Spleen (tissue), 11 donors: ENCODE data around the gene IGF1R. TPM values are rescaled to one million over a fixed set of nuclear protein-coding genes. Genes with fewer than 3 reads are reported as not detected.
A peak's percentile ranks its signal among the peaks of the same experiment; 100 is the strongest.

ENCODE experiments used
- DNase-seq: peaks from one replicate; pipeline ENCODE4 v3.0.0-alpha.2; 2020
- H3K27ac ChIP-seq, 8 donors: fragments of 200-600 bp; sonication (generic) in 7 of 8; 1 replicate in 4 of 8; 2 replicates in 4 of 8; pipeline versions ENCODE4 v1.5.0 to v1.8.0; 2016 to 2021; ENCODE audit warnings: inconsistent platforms in 4 of 8, mild to moderate bottlenecking in 4 of 8, moderate library complexity in 1 of 8
- H3K27me3 ChIP-seq, 7 donors: fragments of 200-600 bp; sonication (generic) in 6 of 7; replicated peaks in 1 of 7; 1 replicate in 4 of 7; 2 replicates in 3 of 7; pipeline versions ENCODE4 v1.5.0 to v1.8.0; 2016 to 2021; ENCODE audit warnings: inconsistent platforms in 3 of 7, mild to moderate bottlenecking in 1 of 7
- H3K36me3 ChIP-seq, 6 donors: fragments of 200-600 bp; sonication (generic) in 5 of 6; 1 replicate in 4 of 6; 2 replicates in 2 of 6; pipeline versions ENCODE4 v1.5.0 to v1.8.0; 2016 to 2021; ENCODE audit warnings: inconsistent platforms in 2 of 6
- H3K4me1 ChIP-seq, 6 donors: fragments of 200-600 bp; sonication (generic) in 5 of 6; 1 replicate in 3 of 6; 2 replicates in 3 of 6; pipeline versions ENCODE4 v1.5.0 to v1.8.0; 2016 to 2021; ENCODE audit warnings: inconsistent platforms in 3 of 6
- H3K4me3 ChIP-seq, 8 donors: fragments of 200-600 bp; sonication (generic) in 7 of 8; 1 replicate in 4 of 8; 2 replicates in 4 of 8; pipeline versions ENCODE4 v1.5.0 to v1.8.0; 2016 to 2021; ENCODE audit warnings: inconsistent platforms in 4 of 8, mild to moderate bottlenecking in 4 of 8, moderate library complexity in 2 of 8
- H3K9me3 ChIP-seq, 8 donors: fragments of 200-600 bp; sonication (generic) in 7 of 8; 1 replicate in 4 of 8; 2 replicates in 4 of 8; pipeline versions ENCODE4 v1.5.0 to v1.8.0; 2016 to 2021; ENCODE audit warnings: inconsistent platforms in 4 of 8
- CTCF ChIP-seq, 11 experiments: fragments of 200-600 bp in 7 of 11; fragments of 450-650 bp in 4 of 11; sonication (generic) in 4 of 11; IDR thresholded peaks in 8 of 11; conservative IDR thresholded peaks in 3 of 11; 1 replicate in 7 of 11; 2 replicates in 4 of 11; pipeline versions ENCODE4 v1.4.0 to v1.8.0; 2016 to 2021; ENCODE audit warnings: antibody characterized with exemption in 11 of 11, inconsistent platforms in 4 of 11, mild to moderate bottlenecking in 1 of 11
- POLR2A ChIP-seq, 3 donors: fragments of 450-650 bp; IDR thresholded peaks; one replicate each; pipeline ENCODE4 v1.5.1; 2017; ENCODE audit warnings: antibody characterized with exemption in 3 of 3, mild to moderate bottlenecking in 1 of 3
- POLR2AphosphoS5 ChIP-seq, 3 donors: sonication (generic); formaldehyde crosslinking; IDR thresholded peaks; one replicate each; pipeline ENCODE4 v1.5.1; 2017; ENCODE audit warnings: antibody characterized with exemption in 3 of 3
- WGBS, 5 donors: extraction: QIAGEN DNeasy Blood & Tissue Kit in 3 of 5; methylation state at CpG; one replicate each; pipeline versions ENCODE4 v1.1.5 to v1.1.7; 2013 to 2018; 5-methylcytosine and 5-hydroxymethylcytosine counted together
- intact Hi-C: fragments of 100-400 bp; cut with DNase I; formaldehyde crosslinking; loops from one replicate; pipeline ENCODE4 v1.15.0; 2023; ENCODE audit warnings: low total_unique reads
- polyA plus RNA-seq, 3 donors: library from polyadenylated mRNA; stranded (reverse); fragments of 200-250 nt; gene quantifications; one replicate each; pipeline ENCODE4 v1.2.1, GENCODE V29; 2013
- total RNA-seq, 7 donors: library from RNA; depleted of rRNA in 3 of 7; stranded (reverse); fragments of >200 nt in 3 of 7; fragmentation: NEBNext Ultra II Directional in 4 of 7; extraction: Animal tissue kit (Norgen Biotek cat#: 25700) in 4 of 7; gene quantifications; one replicate each; pipeline versions ENCODE4 v1.1.0 to v1.2.1, GENCODE V29; 2016 to 2021
- donor health status: healthy with polysubstance abuse.
- donor health status: DM: no; HTN: no; CAD: no; lungs with moderate emphysema.
- donor health status: DM: no; HTN: no; CAD: no.
- donor health status: Bipolar disorder and iron deficiency.
- donor health status: healthy.
- donor health status: DM: no; HTN: no; CAD: no.
- donor health status: DM: yes; HTN: yes; CAD: no.

Gene IGF1R
- total and polyA plus RNA-seq, 10 donors, result 1.1 to 104 (median 53.1) TPM

DNA sequence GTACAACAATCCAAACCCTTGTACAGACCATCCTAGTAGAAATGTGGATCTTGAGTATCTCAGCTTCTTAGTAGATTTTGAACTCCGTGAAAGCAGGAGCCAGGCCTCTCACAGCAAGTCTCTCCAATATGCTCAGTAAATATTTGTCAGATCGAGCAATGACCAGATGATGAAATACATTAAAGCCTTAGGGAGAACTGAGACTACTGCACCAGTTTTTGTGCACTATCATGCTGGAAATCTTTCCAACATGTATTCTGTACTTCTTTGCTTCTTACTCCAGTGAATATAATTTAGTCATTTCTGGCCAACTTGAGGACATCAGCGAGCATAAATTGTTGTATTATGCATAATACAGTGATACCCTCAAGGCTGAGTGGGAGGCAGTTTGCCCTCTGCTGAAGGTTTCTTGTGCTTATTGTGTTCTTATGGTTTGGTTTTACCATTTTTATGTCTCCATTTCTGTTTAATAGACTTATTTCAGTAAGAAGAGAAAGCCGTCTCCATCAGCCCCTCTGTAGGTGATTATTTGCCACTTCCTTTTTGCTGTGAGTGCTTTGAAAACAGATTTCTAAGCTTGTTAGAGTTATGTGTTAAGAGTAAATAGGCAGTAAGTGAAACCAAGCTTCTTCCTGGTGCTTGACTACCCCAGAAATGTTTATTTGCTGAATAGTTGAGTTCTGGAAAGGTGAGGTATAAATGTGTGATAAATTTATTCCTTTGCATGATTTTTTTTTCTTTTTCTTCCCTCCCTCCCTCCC, 212.1 kb downstream of the IGF1R start:
- intact Hi-C loops, result no loop called here
- TF ChIP-seq POLR2A (IDR thresholded peaks at IDR 0.05) (no peak), POLR2AphosphoS5 (IDR thresholded peaks at IDR 0.05) (no peak), CTCF (IDR thresholded peaks at IDR 0.05 in 8 of 11, conservative IDR thresholded peaks at IDR 0.05 in 3 of 11) (no peak)
- Histone ChIP-seq H3K36me3 (no peaks in the 10 kb centered on the region), H3K27me3 (no peaks in the 10 kb centered on the region), H3K4me1 (peaks cover 4 to 69% (median 25%) of the 10 kb centered on the region in 6 donors), H3K27ac (peak overlapping the region in 4 of 8 donors; percentile 10 to 63 (median 26)), H3K4me3 (no peak overlapping the region), H3K9me3 (no peaks in the 10 kb centered on the region)
- WGBS, 5 donors, result 57 to 70% (median 63%) methylated on average over 4 of the region's 4 CpGs
- DNase-seq, result no peak

DNA sequence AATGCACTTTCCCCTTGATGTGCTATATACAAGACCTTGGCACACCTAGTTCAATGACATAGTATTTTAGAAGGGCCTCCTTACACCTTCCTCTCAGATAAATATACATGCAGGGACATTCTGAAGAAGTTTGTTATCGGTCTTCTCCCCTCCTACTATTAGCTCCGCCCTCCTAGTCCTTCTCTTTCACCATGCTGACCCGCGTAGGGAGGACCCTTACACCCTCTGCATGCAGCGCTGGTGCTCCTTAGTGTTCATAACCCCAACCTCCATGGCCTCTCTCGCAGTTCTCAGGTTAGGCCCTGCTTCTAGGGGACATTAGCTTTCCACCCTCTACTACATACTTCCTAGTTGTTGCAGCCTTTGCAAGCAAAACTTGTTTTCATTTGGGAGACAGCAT, 212.8 kb downstream of the IGF1R start:
- no peak overlapping the region for H3K4me3 ChIP-seq
- no peak for TF ChIP-seq POLR2A (IDR thresholded peaks at IDR 0.05)
- no peak for TF ChIP-seq CTCF (IDR thresholded peaks at IDR 0.05 in 8 of 11, conservative IDR thresholded peaks at IDR 0.05 in 3 of 11)
- TF ChIP-seq POLR2AphosphoS5 (IDR thresholded peaks at IDR 0.05), result no peak
- intact Hi-C loops, result no loop called here
- no peaks in the 10 kb centered on the region for H3K9me3 ChIP-seq
- no peaks in the 10 kb centered on the region for H3K27me3 ChIP-seq
- H3K36me3 ChIP-seq, result no peaks in the 10 kb centered on the region
- peak overlapping the region in 3 of 8 donors; percentile 13 to 63 (median 39) for H3K27ac ChIP-seq
- DNase-seq, result no peak
- 86 to 94% (median 88%) methylated on average over 6 of the region's 6 CpGs for WGBS, 5 donors
- peaks cover 4 to 72% (median 23%) of the 10 kb centered on the region in 6 donors for H3K4me1 ChIP-seq

DNA sequence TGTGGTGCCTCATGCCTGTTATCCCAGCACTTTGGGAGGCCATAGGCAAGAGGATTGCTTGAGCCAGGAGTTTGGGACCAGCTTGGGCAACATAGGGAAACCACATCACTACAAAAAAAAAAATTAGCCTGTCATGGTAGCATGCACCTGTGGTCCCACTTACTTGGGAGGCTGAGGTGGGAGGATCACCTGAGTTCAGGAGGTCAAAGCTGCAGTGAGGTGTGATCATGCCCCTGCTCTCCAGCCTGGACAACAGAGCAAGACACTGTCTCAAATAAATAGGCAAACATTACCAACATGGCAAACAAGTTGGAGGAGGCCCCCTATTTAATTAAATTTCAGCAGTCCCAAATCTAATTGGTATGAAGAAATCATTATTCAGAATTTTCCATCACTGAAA, 215.6 kb downstream of the IGF1R start:
- no peaks in the 10 kb centered on the region for H3K27me3 ChIP-seq
- no peak for DNase-seq
- no peak for TF ChIP-seq CTCF (IDR thresholded peaks at IDR 0.05 in 8 of 11, conservative IDR thresholded peaks at IDR 0.05 in 3 of 11)
- TF ChIP-seq POLR2A (IDR thresholded peaks at IDR 0.05), result no peak
- no peak for TF ChIP-seq POLR2AphosphoS5 (IDR thresholded peaks at IDR 0.05)
- intact Hi-C loops, result no loop called here
- no peak overlapping the region for H3K27ac ChIP-seq
- H3K4me3 ChIP-seq, result no peak overlapping the region
- H3K4me1 ChIP-seq, result peaks cover under 1 to 78% (median 22%) of the 10 kb centered on the region in 6 donors
- no peaks in the 10 kb centered on the region for H3K36me3 ChIP-seq
- H3K9me3 ChIP-seq, result no peaks in the 10 kb centered on the region

GRCh38 chr15:98865397-98866339, 217.3 kb downstream of the IGF1R start:
- TF ChIP-seq CTCF (IDR thresholded peaks at IDR 0.05 in 8 of 11, conservative IDR thresholded peaks at IDR 0.05 in 3 of 11), result peak in 1 of 11 experiments; percentile 14
- no peak for TF ChIP-seq POLR2A (IDR thresholded peaks at IDR 0.05)
- TF ChIP-seq POLR2AphosphoS5 (IDR thresholded peaks at IDR 0.05), result peak; percentile 59 to 82 (median 76)
- peak; percentile 93 for DNase-seq
- 38 to 52% (median 47%) methylated on average over 50 of the region's 50 CpGs for WGBS, 5 donors
- H3K4me1 ChIP-seq, result peaks cover 0 to 62% (median 19%) of the 10 kb centered on the region in 6 donors
- intact Hi-C loops, result no loop called here
- H3K36me3 ChIP-seq, result no peaks in the 10 kb centered on the region
- no peaks in the 10 kb centered on the region for H3K27me3 ChIP-seq
- no peaks in the 10 kb centered on the region for H3K9me3 ChIP-seq
- H3K27ac ChIP-seq, result peak overlapping the region; percentile 73 to 90 (median 86)
- H3K4me3 ChIP-seq, result peak overlapping the region; percentile 39 to 74 (median 49)
